ENCODE data around the gene BLACAT1.
"Not testable (repeated sequence)": the region's sequence is repeated elsewhere in the genome, so short reads cannot be mapped to it uniquely, and the experiment has no call there.

Gene BLACAT1

DNA sequence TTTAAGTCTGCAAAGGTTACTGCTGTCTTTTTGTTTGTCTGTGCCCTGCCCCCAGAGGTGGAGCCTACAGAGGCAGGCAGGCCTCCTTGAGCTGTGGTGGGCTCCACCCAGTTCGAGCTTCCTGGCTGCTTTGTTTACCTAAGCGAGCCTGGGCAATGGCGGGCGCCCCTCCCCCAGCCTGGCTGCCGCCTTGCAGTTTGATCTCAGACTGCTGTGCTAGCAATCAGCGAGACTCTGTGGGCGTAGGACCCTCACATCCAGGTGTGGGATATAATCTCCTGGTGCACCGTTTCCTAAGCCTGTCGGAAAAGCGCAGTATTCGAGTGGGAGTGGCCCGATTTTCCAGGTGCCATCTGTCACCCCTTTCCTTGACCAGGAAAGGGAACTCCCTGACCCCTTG, 49.6 kb downstream of the BLACAT1 start:
- not testable (repeated sequence) for DNase-seq
